K562 (cell line): Measurements from ENCODE around the gene MED15. TPM values are rescaled to one million over a fixed set of nuclear protein-coding genes. Genes with fewer than 3 reads are reported as not detected.

Source experiments
- BACH1 ChIP-seq: fragments of 200-800 bp; sonication (Bioruptor generic); IDR thresholded peaks from 2 replicates; pipeline ENCODE4 v1.6.1; 2016; ENCODE audit warnings: missing genetic modification characterization, missing compliant biosample characterization
- CXXC5 ChIP-seq: fragments of 250-450 bp; sonication (Bioruptor Pico); IDR thresholded peaks from 2 replicates; pipeline ENCODE4 v1.8.0; 2022; ENCODE audit warnings: inconsistent platforms, mild to moderate bottlenecking, moderate library complexity
- HDAC2 ChIP-seq: fragments of 450-650 bp; IDR thresholded peaks from 2 replicates; pipeline ENCODE4 v1.6.1; 2016; ENCODE audit warnings: mild to moderate bottlenecking
- ILK ChIP-seq: fragments of 450-650 bp; IDR thresholded peaks from 2 replicates; pipeline ENCODE4 v1.6.1; 2016; ENCODE audit warnings: missing genetic modification characterization, low read depth, mild to moderate bottlenecking, missing compliant biosample characterization, moderate library complexity, borderline replicate concordance
- PHF21A ChIP-seq: fragments of 450-650 bp; IDR thresholded peaks from 2 replicates; pipeline ENCODE4 v1.6.1; 2017; ENCODE audit warnings: low read depth, borderline replicate concordance
- PRDM10 ChIP-seq: fragments of 450-650 bp; IDR thresholded peaks from 2 replicates; pipeline ENCODE4 v1.6.1; 2018; ENCODE audit not compliant: partially characterized antibody
- RBM39 ChIP-seq: fragments of 200-400 bp; formaldehyde crosslinking; optimal IDR thresholded peaks from 2 replicates; pipeline ENCODE3; 2018; ENCODE audit warnings: low read depth, low read length
- SAFB2 ChIP-seq: fragments of 200-400 bp; formaldehyde crosslinking; IDR thresholded peaks from 2 replicates; pipeline ENCODE4 v1.6.1; 2018; ENCODE audit warnings: borderline replicate concordance, low read length, low read depth, moderate library complexity; ENCODE audit not compliant: severe bottlenecking
- SMAD3 ChIP-seq: fragments of 450-650 bp; formaldehyde crosslinking; conservative IDR thresholded peaks from 2 replicates; pipeline ENCODE4 v1.4.0; 2020; ENCODE audit warnings: mild to moderate bottlenecking
- SREBF2 ChIP-seq: sonication (generic); formaldehyde crosslinking; IDR thresholded peaks from 2 replicates; pipeline ENCODE4 v1.4.0; 2020; ENCODE audit warnings: mild to moderate bottlenecking, missing genetic modification reagents
- STAT6 ChIP-seq: sonication (generic); formaldehyde crosslinking; IDR thresholded peaks from 2 replicates; pipeline ENCODE4 v1.8.1; 2023; ENCODE audit warnings: mild to moderate bottlenecking, missing genetic modification reagents
- TRIM28 ChIP-seq: fragments of 450-650 bp; IDR thresholded peaks from 2 replicates; pipeline ENCODE4 v1.6.1; 2017
- ZBTB43 ChIP-seq: sonication (generic); formaldehyde crosslinking; IDR thresholded peaks from 2 replicates; pipeline ENCODE4 v1.8.0; 2023; ENCODE audit warnings: mild to moderate bottlenecking, missing genetic modification reagents
- ZNF324 ChIP-seq: fragments of 250-450 bp; sonication (Bioruptor Pico); IDR thresholded peaks from 2 replicates; pipeline ENCODE4 v1.4.0; 2020; ENCODE audit warnings: mild to moderate bottlenecking
- ZNF696 ChIP-seq: fragments of 250-450 bp; sonication (Bioruptor Pico); conservative IDR thresholded peaks from 2 replicates; pipeline ENCODE4 v1.4.0; 2020; ENCODE audit warnings: mild to moderate bottlenecking, moderate library complexity
- ZNF764 ChIP-seq: fragments of 250-450 bp; sonication (Bioruptor Pico); IDR thresholded peaks from 2 replicates; pipeline ENCODE4 v1.4.0; 2020; ENCODE audit warnings: low read depth, mild to moderate bottlenecking, moderate library complexity
- ZZZ3 ChIP-seq: fragments of 450-650 bp; IDR thresholded peaks from 2 replicates; pipeline ENCODE4 v1.6.1; 2016; ENCODE audit warnings: antibody characterized with exemption, mild to moderate bottlenecking, moderate library complexity
- polyA plus RNA-seq, 8 experiments: library from polyadenylated mRNA; depleted of rRNA in 4 of 8; stranded (reverse) in 5 of 8; unstranded in 3 of 8; fragments of >200 nt; fragmentation: Nextera tagmentation in 2 of 8; fragmentation: Illumina TruSeq in 1 of 8; extraction: Ambion mirVana in 2 of 8; extraction: Trizol in 1 of 8; gene quantifications; 2 replicates each; pipeline versions ENCODE4 v1.2.1 to v1.2.3, GENCODE V29; 2011 to 2014; ENCODE audit warnings: inconsistent platforms in 1 of 8, missing spikeins in 1 of 8
- total RNA-seq, 7 experiments: library from RNA; depleted of rRNA in 6 of 7; stranded (reverse); fragments of >200 nt in 6 of 7; fragmentation: Illumina TruSeq in 2 of 7; extraction: Trizol in 2 of 7; gene quantifications; 2 replicates each; pipeline versions ENCODE4 v1.2.1 to v1.2.3, GENCODE V29; 2011 to 2021; ENCODE audit warnings: low replicate concordance in 1 of 7

The MED15 gene
- total and polyA plus RNA-seq, 9 of the 15 experiments (the other 6 are each of a cell fraction or from before 2014, with no cell fraction given), result 4.0 to 271 (median 60.1) TPM

- TF ChIP-seq STAT6 (CRISPR knock-in tag) (0 out of 2 replicates have a peak, but pooled peaks have one; percentile 31), PRDM10 (peak; percentile 8), RBM39 (peak; percentile 96), ILK (tag) (peak; percentile 59; the same call in 1 of the 2 replicates), ZBTB43 (CRISPR knock-in tag) (no peak), SAFB2 (no peak), HDAC2 (0 out of 2 replicates have a peak, but pooled peaks have one; percentile 32), PHF21A (no peak), CXXC5 (CRISPR knock-in tag) (peak; percentile 47), ZZZ3 (peak; percentile 92), ZNF696 (CRISPR knock-in tag) (0 out of 2 replicates have a peak, but pooled peaks have one; percentile 63), BACH1 (tag) (no peak), SMAD3 (peak; percentile 73; the same call in 1 of the 2 replicates), ZNF764 (CRISPR knock-in tag) (peak; percentile 89), TRIM28 (0 out of 2 replicates have a peak, but pooled peaks have one; percentile 44), ZNF324 (0 out of 2 replicates have a peak, but pooled peaks have one; percentile 46), SREBF2 (CRISPR knock-in tag) (no peak)
Observed at GRCh38 chr22:20571531-20572007, 64.2 kb downstream of the MED15 start (continued).
